Naive B cell (primary cell): ENCODE data around the gene NRXN2. TPM values are rescaled to one million over a fixed set of nuclear protein-coding genes. Genes with fewer than 3 reads are reported as not detected.

Experiments used
- ATAC-seq, 2 donors: fragments of 150-1000 bp; cut with Tn5 transposase; 2 replicates each; pipeline ENCODE4 v1.10.0; 2021; ENCODE audit warnings: low read depth in 2 of 2, mild to moderate bottlenecking in 2 of 2, moderate library complexity in 2 of 2
- DNase-seq: peaks from one replicate; pipeline ENCODE4 v3.0.0; 2022
- H3K27ac Mint-ChIP-seq, 6 donors: one replicate each; pipeline ENCODE4 v1.8.0; 2020 to 2022; ENCODE audit warnings: mild to moderate bottlenecking in 6 of 6, mixed read lengths in 6 of 6, moderate library complexity in 5 of 6, inconsistent platforms in 2 of 6
- H3K27me3 Mint-ChIP-seq, 3 donors: one replicate each; pipeline ENCODE4 v1.8.0; 2021 to 2022; ENCODE audit warnings: mixed read lengths in 3 of 3, mild to moderate bottlenecking in 1 of 3
- H3K36me3 Mint-ChIP-seq, 2 donors: one replicate each; pipeline ENCODE4 v1.8.0; 2020 to 2022; ENCODE audit warnings: mixed read lengths in 2 of 2, inconsistent platforms in 1 of 2, mild to moderate bottlenecking in 1 of 2
- H3K4me1 Mint-ChIP-seq, 3 donors: one replicate each; pipeline ENCODE4 v1.8.0; 2020 to 2022; ENCODE audit warnings: mixed read lengths in 3 of 3, inconsistent platforms in 1 of 3, mild to moderate bottlenecking in 1 of 3, moderate library complexity in 1 of 3
- H3K4me3 Mint-ChIP-seq, 8 donors: one replicate each; pipeline ENCODE4 v1.8.0; 2020 to 2022; ENCODE audit warnings: mild to moderate bottlenecking in 8 of 8, mixed read lengths in 8 of 8, moderate library complexity in 8 of 8, inconsistent platforms in 2 of 8
- H3K9me3 Mint-ChIP-seq, 7 donors: one replicate each; pipeline ENCODE4 v1.8.0; 2020 to 2022; ENCODE audit warnings: mixed read lengths in 7 of 7, mild to moderate bottlenecking in 5 of 7, inconsistent platforms in 2 of 7, moderate library complexity in 1 of 7
- polyA plus RNA-seq, 6 donors: library from polyadenylated mRNA; unstranded; fragments of 300-500 nt; fragmentation: Illumina TruSeq; gene quantifications; one replicate each; pipeline ENCODE4 v1.2.3, GENCODE V29; 2021; ENCODE audit warnings: low read depth in 6 of 6

The NRXN2 gene
- polyA plus RNA-seq, 6 donors from 2014 or later, result not detected

GRCh38 chr11:64606796-64607380 is 116.1 kb downstream of the NRXN2 start:
- Mint-ChIP-seq H3K4me3 (peak overlapping the region in 1 of 8 donors; percentile 80), H3K9me3 (no peaks in the 10 kb centered on the region), H3K4me1 (peaks cover 0 to 17% (median 13%) of the 10 kb centered on the region in 3 donors), H3K27me3 (peaks cover 0 to 16% (median 0%) of the 10 kb centered on the region in 3 donors), H3K36me3 (no peaks in the 10 kb centered on the region), H3K27ac (peak overlapping the region in 1 of 6 donors; percentile 54)
- ATAC-seq (no peak), DNase-seq (no peak)

- H3K4me3 Mint-ChIP-seq, result no peak overlapping the region
- peaks cover 0 to 12% (median 9%) of the 10 kb centered on the region in 3 donors for H3K4me1 Mint-ChIP-seq
- H3K27me3 Mint-ChIP-seq, result peaks cover 0 to 16% (median 0%) of the 10 kb centered on the region in 3 donors
- no peaks in the 10 kb centered on the region for H3K9me3 Mint-ChIP-seq
- no peak overlapping the region for H3K27ac Mint-ChIP-seq
- no peaks in the 10 kb centered on the region for H3K36me3 Mint-ChIP-seq
- DNase-seq, result no peak
- no peak for ATAC-seq
Observed at GRCh38 chr11:64605656-64606585, 117.1 kb downstream of the NRXN2 start.

- Mint-ChIP-seq H3K4me1 (peaks cover 0 to 12% (median 9%) of the 10 kb centered on the region in 3 donors), H3K36me3 (no peaks in the 10 kb centered on the region), H3K27ac (no peak overlapping the region), H3K4me3 (peak overlapping the region in 1 of 8 donors; percentile 29), H3K27me3 (peaks cover 0 to 16% (median 0%) of the 10 kb centered on the region in 3 donors), H3K9me3 (no peaks in the 10 kb centered on the region)
- DNase-seq (no peak), ATAC-seq (no peak)
Observed at GRCh38 chr11:64605244-64605560, 117.8 kb downstream of the NRXN2 start.

GRCh38 chr11:64604458-64605243 is 118.3 kb downstream of the NRXN2 start:
- ATAC-seq (no peak), DNase-seq (no peak)
- no peaks in the 10 kb centered on the region for H3K9me3 Mint-ChIP-seq
- H3K4me3 Mint-ChIP-seq, result peak overlapping the region in 1 of 8 donors; percentile 29
- H3K36me3 Mint-ChIP-seq, result no peaks in the 10 kb centered on the region
- H3K27me3 Mint-ChIP-seq, result peaks cover 0 to 16% (median 0%) of the 10 kb centered on the region in 3 donors
- H3K27ac Mint-ChIP-seq, result no peak overlapping the region
- H3K4me1 Mint-ChIP-seq, result peaks cover 0 to 12% (median 7%) of the 10 kb centered on the region in 3 donors

GRCh38 chr11:64603411-64604110 is 119.4 kb downstream of the NRXN2 start:
- Mint-ChIP-seq H3K4me3 (no peak overlapping the region), H3K9me3 (no peaks in the 10 kb centered on the region), H3K27me3 (peaks cover 0 to 16% (median 0%) of the 10 kb centered on the region in 3 donors), H3K36me3 (no peaks in the 10 kb centered on the region), H3K4me1 (peaks cover 0 to 12% (median under 1%) of the 10 kb centered on the region in 3 donors), H3K27ac (no peak overlapping the region)
- DNase-seq (no peak), ATAC-seq (no peak)

- H3K27ac Mint-ChIP-seq, result no peak overlapping the region
- H3K4me3 Mint-ChIP-seq, result no peak overlapping the region
- H3K4me1 Mint-ChIP-seq, result peaks cover 0 to 8% (median 0%) of the 10 kb centered on the region in 3 donors
- ATAC-seq, result no peak
- DNase-seq, result no peak
- peaks cover 0 to 22% (median 0%) of the 10 kb centered on the region in 3 donors for H3K27me3 Mint-ChIP-seq
- H3K9me3 Mint-ChIP-seq, result no peaks in the 10 kb centered on the region
- no peaks in the 10 kb centered on the region for H3K36me3 Mint-ChIP-seq
Observed at GRCh38 chr11:64602466-64603070, 120.4 kb downstream of the NRXN2 start.

- H3K36me3 Mint-ChIP-seq, result no peaks in the 10 kb centered on the region
- H3K27me3 Mint-ChIP-seq, result peaks cover 0 to 22% (median 0%) of the 10 kb centered on the region in 3 donors
- no peaks in the 10 kb centered on the region for H3K9me3 Mint-ChIP-seq
- ATAC-seq, result no peak
- no peak overlapping the region for H3K27ac Mint-ChIP-seq
- H3K4me3 Mint-ChIP-seq, result no peak overlapping the region
- DNase-seq, result no peak
- peaks cover 0 to 3% (median 0%) of the 10 kb centered on the region in 3 donors for H3K4me1 Mint-ChIP-seq
Observed at GRCh38 chr11:64601605-64602465, 121.2 kb downstream of the NRXN2 start.

GRCh38 chr11:64600281-64600992 is 122.6 kb downstream of the NRXN2 start:
- Mint-ChIP-seq H3K9me3 (no peaks in the 10 kb centered on the region), H3K4me3 (no peak overlapping the region), H3K27ac (peak overlapping the region in 1 of 6 donors; percentile 76), H3K4me1 (no peaks in the 10 kb centered on the region), H3K36me3 (no peaks in the 10 kb centered on the region), H3K27me3 (peaks cover 0 to 13% (median 0%) of the 10 kb centered on the region in 3 donors)
- DNase-seq (no peak), ATAC-seq (no peak)

GRCh38 chr11:64599698-64600211 is 123.2 kb downstream of the NRXN2 start:
- Mint-ChIP-seq H3K27ac (peak overlapping the region in 2 of 6 donors; percentile 57 to 76), H3K27me3 (peaks cover 0 to 11% (median 0%) of the 10 kb centered on the region in 3 donors), H3K4me1 (no peaks in the 10 kb centered on the region), H3K4me3 (no peak overlapping the region), H3K36me3 (no peaks in the 10 kb centered on the region), H3K9me3 (no peaks in the 10 kb centered on the region)
- DNase-seq (no peak), ATAC-seq (no peak)

- Mint-ChIP-seq H3K4me3 (no peak overlapping the region), H3K27ac (peak overlapping the region in 1 of 6 donors; percentile 84), H3K27me3 (peaks cover 0 to 11% (median 0%) of the 10 kb centered on the region in 3 donors), H3K9me3 (no peaks in the 10 kb centered on the region), H3K36me3 (no peaks in the 10 kb centered on the region), H3K4me1 (no peaks in the 10 kb centered on the region)
- no peak for ATAC-seq
- no peak for DNase-seq
Observed at GRCh38 chr11:64598797-64599697, 124.0 kb downstream of the NRXN2 start.
